GM12892 (cell line): ENCODE results near the gene PDGFC.

ENCODE experiments used
- DNase-seq: peaks from one replicate; pipeline ENCODE4 v3.0.0; 2011; ENCODE audit not compliant: insufficient read length
- FAIRE-seq: peaks from 2 replicates; lab custom pipeline; 2011; peaks lifted over from hg19 to GRCh38; lab: Jason Lieb, UNC
- POLR2A ChIP-seq: IDR thresholded peaks from 2 replicates; pipeline ENCODE4 v1.6.1; 2011; ENCODE audit warnings: low read depth, low read length, control low read depth
- POLR2AphosphoS5 ChIP-seq: IDR thresholded peaks from 2 replicates; pipeline ENCODE4 v1.6.1; 2011; ENCODE audit warnings: low read depth, low read length, control low read depth
- TAF1 ChIP-seq: IDR thresholded peaks from 2 replicates; pipeline ENCODE4 v1.6.1; 2011; ENCODE audit warnings: low read depth, mild to moderate bottlenecking, control low read depth, low read length, borderline replicate concordance

Gene PDGFC

GRCh38 chr4:156924774-156925315 is 46.8 kb downstream of the PDGFC start:
- FAIRE-seq (no peak), DNase-seq (no peak)
- TF ChIP-seq POLR2A (no peak), POLR2AphosphoS5 (no peak), TAF1 (no peak)

DNA sequence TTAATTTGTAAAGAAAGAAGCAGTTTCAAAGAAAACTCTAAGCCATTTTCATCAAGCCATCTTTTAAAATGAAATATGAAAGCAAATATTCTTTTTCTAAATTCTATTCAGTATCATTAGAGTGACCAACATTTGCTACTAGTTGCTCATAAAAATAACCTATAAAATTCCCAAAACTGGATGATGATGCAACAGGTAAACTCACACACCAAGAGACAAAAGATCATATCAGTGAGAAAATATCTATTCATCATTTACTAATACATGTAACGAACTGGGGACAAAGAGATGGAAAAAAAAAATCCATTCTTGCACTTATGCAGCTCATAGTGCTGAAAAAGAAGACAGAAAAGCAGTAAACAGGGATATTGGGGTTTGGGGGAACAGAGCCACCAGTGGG is 48.1 kb downstream of the PDGFC start:
- DNase-seq (no peak), FAIRE-seq (no peak)
- TF ChIP-seq TAF1 (no peak), POLR2AphosphoS5 (no peak), POLR2A (no peak)

- DNase-seq, result no peak
- no peak for FAIRE-seq
- no peak for TF ChIP-seq POLR2AphosphoS5
- TF ChIP-seq TAF1, result no peak
- no peak for TF ChIP-seq POLR2A
Measured at GRCh38 chr4:156915221-156915620, 56.4 kb downstream of the PDGFC start.

DNA sequence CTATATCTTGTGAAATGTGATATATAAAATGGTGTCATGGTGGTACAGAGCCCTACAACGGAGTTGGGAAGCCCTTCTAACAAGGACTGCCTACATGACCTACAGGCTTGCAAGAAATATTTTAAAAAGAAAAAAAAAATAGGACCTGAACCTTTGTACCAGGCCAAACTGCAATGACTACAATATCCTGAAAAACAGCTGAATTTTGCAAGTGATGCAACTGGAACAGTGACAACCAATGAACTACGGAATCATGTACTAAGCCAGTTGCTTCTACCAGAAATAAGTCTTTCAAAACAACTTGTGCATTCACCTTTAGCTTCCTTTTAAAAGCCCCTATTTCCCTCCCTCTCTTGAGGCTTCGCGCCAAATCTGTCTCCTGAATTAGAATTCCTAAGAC is 58.4 kb downstream of the PDGFC start:
- FAIRE-seq, result no peak
- TF ChIP-seq TAF1 (no peak), POLR2A (no peak), POLR2AphosphoS5 (no peak)
- no peak for DNase-seq

DNA sequence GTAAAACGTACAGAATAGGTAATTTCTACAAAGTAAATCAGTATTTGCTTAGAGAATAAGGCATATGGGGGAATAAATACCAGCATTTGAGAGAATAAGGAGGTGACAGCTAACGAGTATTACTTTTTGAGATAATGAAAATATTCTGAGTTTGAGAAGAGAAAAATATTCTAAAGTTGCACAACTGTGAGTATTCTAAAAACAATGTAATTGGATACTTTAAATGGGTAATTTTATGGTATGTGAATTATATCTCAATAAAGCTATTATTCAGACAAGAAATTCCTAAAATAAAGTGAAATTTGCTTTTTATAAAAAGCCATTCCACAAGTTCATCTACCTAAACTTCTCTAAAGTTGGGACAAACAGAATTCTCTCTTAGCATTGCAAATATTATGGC is 62.6 kb downstream of the PDGFC start:
- TF ChIP-seq TAF1, result no peak
- FAIRE-seq (no peak), DNase-seq (no peak)

DNA sequence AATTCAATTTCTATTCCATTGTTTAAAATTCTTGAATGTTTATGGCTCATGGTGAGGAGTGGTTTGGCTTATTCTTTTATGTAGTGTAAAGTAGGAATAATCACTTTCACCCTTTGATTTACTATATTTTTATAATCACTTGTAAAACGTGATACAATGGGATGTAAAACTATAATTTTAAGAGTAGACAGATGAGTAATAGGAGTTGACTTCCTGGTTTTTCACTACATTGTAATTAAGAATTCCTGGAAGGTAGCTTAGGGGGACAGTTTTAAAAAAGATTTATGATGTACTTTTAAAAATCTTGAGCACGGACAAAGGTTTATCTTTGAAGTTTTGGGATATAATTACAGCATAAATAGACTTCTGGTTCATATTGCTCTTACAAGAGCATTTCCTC is 65.3 kb downstream of the PDGFC start:
- no peak for FAIRE-seq
- DNase-seq, result no peak
- TF ChIP-seq TAF1 (no peak), POLR2AphosphoS5 (no peak), POLR2A (no peak)

DNA sequence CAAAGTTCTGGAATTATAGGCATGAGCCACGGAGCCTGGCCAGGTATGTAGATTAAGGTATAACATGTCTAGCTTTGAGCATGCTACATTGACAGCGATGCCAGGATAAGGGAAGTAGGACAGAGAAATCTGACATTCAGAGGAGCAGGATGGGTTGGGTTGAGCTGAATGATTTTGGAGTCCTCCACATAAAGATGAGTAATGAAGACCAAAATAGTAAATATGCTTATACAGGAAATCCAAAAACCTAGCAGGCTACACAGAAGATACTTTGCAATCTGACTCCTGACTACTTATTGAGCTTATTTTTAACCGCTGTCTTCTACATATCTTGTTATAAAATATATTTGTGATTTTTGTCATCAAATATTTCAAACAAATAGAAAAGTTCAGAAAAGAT is 69.7 kb downstream of the PDGFC start:
- DNase-seq, result no peak
- no peak for TF ChIP-seq POLR2A
- TF ChIP-seq TAF1, result no peak
- no peak for TF ChIP-seq POLR2AphosphoS5
- FAIRE-seq, result no peak

- no peak for DNase-seq
- no peak for FAIRE-seq
- TF ChIP-seq TAF1, result no peak
- no peak for TF ChIP-seq POLR2AphosphoS5
- no peak for TF ChIP-seq POLR2A
Measured at GRCh38 chr4:156898373-156899117, 73.1 kb downstream of the PDGFC start.

DNA sequence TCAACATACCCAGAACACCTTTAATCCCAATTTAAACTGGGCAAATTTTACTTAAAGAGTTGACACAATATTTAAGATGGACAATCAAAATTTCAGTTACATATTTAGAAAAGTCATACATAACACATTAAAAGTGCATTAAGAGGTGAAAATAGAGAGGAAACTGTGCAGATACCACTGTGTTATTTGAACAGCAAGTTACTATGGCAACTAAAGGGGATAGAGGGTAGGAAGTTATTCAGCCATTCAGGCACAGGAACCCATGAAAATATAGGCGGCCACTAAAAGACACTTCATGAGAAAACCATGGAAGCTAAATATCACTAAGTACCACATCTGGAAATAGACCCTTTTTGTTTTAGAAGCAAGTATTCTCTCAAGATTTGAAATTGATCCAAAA is 75.1 kb downstream of the PDGFC start:
- TF ChIP-seq POLR2A, result no peak
- no peak for FAIRE-seq
- DNase-seq, result no peak

- FAIRE-seq, result no peak
- no peak for DNase-seq
- TF ChIP-seq POLR2AphosphoS5 (no peak), TAF1 (no peak), POLR2A (no peak)
Measured at GRCh38 chr4:156894234-156894633, 77.4 kb downstream of the PDGFC start.

DNA sequence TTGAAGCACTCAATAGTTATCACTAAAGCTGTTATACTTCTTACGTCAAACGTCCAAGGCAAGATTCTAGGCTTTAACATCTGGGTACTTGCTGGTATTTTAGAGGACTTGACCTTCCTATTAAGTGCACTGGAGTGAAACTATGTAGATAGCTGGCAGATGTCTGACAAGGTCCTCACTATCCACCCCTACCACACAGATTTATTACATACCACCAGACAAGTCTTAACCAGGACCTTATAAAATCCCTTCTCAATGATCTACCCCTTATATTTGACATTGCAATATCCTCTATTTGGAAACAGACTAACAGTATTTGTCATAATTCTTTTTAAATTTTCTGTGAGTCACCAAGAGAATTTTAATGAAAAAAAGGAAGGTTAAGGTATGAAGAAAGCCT is 78.8 kb downstream of the PDGFC start:
- DNase-seq, result no peak
- TF ChIP-seq TAF1, result no peak
- TF ChIP-seq POLR2A, result no peak
- TF ChIP-seq POLR2AphosphoS5, result no peak
- no peak for FAIRE-seq

- DNase-seq (no peak), FAIRE-seq (no peak)
- TF ChIP-seq POLR2AphosphoS5, result no peak
- TF ChIP-seq TAF1, result no peak
- no peak for TF ChIP-seq POLR2A
Measured at GRCh38 chr4:156889616-156890594, 81.7 kb downstream of the PDGFC start.
